Subcutaneous abdominal adipose tissue (tissue), 5 donors: ENCODE data around the gene DHRS9.

Experiments
- H3K27ac ChIP-seq: one replicate; pipeline ENCODE4 v1.7.0; 2013; ENCODE audit warnings: low read depth, mild to moderate bottlenecking, inconsistent platforms, low read length, moderate library complexity
- H3K27me3 ChIP-seq, 5 donors: one replicate each; pipeline ENCODE4 v1.7.0; 2013; ENCODE audit warnings: low read length in 5 of 5, inconsistent platforms in 1 of 5; ENCODE audit not compliant: control insufficient read depth in 5 of 5, insufficient read depth in 4 of 5
- H3K36me3 ChIP-seq, 5 donors: one replicate each; pipeline ENCODE4 v1.7.0; 2013; ENCODE audit warnings: low read length in 5 of 5; ENCODE audit not compliant: control insufficient read depth in 5 of 5, insufficient read depth in 5 of 5
- H3K4me1 ChIP-seq, 5 donors: one replicate each; pipeline ENCODE4 v1.7.0; 2013; ENCODE audit warnings: low read length in 5 of 5, mild to moderate bottlenecking in 3 of 5, moderate library complexity in 1 of 5; ENCODE audit not compliant: control insufficient read depth in 5 of 5, insufficient read depth in 5 of 5
- H3K4me3 ChIP-seq, 5 donors: one replicate each; pipeline ENCODE4 v1.7.0; 2013; ENCODE audit warnings: low read length in 5 of 5, low read depth in 1 of 5
- H3K9ac ChIP-seq, 5 donors: one replicate each; pipeline ENCODE4 v1.7.0; 2013; ENCODE audit warnings: low read length in 5 of 5, mild to moderate bottlenecking in 4 of 5, moderate library complexity in 3 of 5
- H3K9me3 ChIP-seq, 5 donors: one replicate each; pipeline ENCODE4 v1.7.0; 2013; ENCODE audit warnings: low read length in 5 of 5; ENCODE audit not compliant: control insufficient read depth in 5 of 5
- donor health status: healthy.
- donor health status: healthy.
- donor health status: healthy.
- donor health status: healthy.
- donor health status: healthy.

The DHRS9 gene

DNA sequence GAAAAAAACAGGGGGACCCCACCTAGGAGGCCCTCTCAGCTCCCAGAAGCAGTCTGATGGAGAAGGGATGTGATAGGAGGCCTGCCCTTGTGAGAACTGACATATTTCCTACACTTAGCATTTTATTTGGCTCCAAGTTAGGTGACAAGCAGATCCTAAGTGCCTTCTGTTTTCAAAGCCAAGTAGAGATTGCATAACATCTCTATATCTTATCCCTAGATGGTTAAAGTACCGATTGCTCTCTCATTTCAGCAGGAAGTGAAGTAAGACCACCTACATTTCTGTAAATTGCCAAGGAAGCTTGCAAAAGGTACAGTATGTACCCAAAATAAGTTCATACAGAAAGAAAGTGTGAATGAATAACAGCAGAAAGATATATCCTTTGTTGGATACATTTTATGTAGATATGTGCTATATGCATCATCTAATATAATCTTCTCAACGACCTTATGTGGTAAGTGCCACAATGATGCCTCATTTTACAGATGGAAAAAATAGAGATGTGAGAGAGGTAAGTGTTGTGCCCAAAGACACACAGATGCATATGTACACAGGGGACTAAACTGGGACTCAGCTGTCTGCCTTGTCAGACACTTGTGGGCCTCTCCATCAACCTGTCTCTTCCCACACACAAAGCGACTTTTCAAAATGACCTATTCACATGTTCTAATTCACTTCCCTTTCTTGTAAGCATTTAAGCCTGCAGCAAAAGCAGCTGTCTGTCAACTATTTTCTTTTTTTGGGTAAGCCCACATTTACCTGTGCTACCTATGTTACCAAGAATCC lies 38.9 kb downstream of the DHRS9 start:
- H3K9ac ChIP-seq, result no peak overlapping the region
- H3K36me3 ChIP-seq, result no peaks in the 10 kb centered on the region
- no peak overlapping the region for H3K27ac ChIP-seq
- no peaks in the 10 kb centered on the region for H3K9me3 ChIP-seq
- peaks cover 0 to 8% (median 5%) of the 10 kb centered on the region in 5 donors for H3K4me1 ChIP-seq
- H3K27me3 ChIP-seq, result no peaks in the 10 kb centered on the region
- no peak overlapping the region for H3K4me3 ChIP-seq

DNA sequence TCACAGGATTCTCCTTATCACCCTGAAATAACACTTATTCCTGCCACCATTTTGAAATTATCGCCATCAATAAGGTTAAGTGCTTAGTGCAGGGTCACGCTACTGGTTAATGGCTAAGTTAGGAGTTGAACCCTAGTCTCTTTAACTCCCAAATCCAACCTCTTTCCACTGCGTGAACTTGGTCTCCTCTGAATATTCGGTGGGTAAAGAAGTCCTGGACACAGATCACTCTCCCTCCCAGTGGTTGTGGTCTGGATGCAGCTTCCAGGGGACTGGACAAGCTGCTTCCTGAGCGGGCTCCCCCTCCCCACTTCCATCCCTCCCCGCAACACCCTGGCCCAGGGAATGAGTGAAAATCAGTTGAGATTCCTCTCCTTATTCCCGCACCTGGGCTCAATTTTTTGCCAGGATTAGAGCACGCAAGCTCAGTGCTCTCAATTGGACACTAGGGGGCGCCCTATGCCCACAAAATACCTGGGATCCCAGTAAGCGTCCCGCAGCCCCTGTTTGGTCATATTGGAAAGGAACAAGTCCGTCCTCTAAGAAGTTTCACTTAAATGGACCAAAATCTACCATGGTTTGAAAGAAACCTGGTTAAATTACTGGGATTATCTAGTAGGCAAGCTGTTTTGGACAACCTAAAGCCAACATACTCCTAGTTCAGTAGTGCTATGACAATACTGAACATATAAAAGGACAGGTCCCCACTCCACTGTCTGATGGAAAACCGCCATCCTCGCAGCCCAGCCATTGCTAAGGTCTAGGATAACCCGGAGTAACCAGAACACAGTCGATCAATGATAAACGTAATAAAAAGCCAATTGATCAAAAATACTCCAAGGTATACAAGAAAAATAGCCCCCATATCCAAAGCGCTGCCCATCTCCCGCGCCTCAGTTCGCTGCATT lies 40.4 kb downstream of the DHRS9 start:
- H3K9me3 ChIP-seq, result no peaks in the 10 kb centered on the region
- no peaks in the 10 kb centered on the region for H3K27me3 ChIP-seq
- H3K4me1 ChIP-seq, result peaks cover 0 to 8% (median 5%) of the 10 kb centered on the region in 5 donors
- H3K9ac ChIP-seq, result no peak overlapping the region
- no peaks in the 10 kb centered on the region for H3K36me3 ChIP-seq
- no peak overlapping the region for H3K4me3 ChIP-seq
- no peak overlapping the region for H3K27ac ChIP-seq

DNA sequence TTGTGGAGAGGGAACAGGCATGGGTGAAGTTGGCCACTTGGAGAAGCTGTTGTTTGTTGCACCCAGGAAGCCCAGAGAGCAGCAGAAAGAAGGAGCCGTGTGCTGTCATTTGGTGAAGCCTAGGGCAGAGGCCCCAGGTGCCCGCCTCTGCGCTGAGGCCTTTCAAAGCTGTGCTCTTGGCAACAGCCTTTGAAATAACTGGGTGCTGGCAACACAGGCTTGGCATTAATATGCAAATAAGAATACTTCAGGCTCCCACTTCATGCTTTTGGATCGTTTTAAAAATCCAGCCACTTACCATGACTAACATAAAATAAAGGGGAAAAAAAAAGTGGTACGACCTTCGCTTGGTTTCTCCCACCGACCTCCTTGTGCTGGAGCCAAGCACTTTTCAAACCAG lies 41.1 kb downstream of the DHRS9 start:
- no peaks in the 10 kb centered on the region for H3K36me3 ChIP-seq
- no peak overlapping the region for H3K4me3 ChIP-seq
- no peak overlapping the region for H3K27ac ChIP-seq

GRCh38 chr2:169110916-169111315 lies 41.6 kb downstream of the DHRS9 start:
- Histone ChIP-seq H3K9me3 (no peaks in the 10 kb centered on the region), H3K27ac (no peak overlapping the region), H3K9ac (no peak overlapping the region)

More for the DNA sequence above, 41.1 kb downstream of the DHRS9 start:
- Histone ChIP-seq H3K4me1 (peaks cover 0 to 8% (median 5%) of the 10 kb centered on the region in 5 donors), H3K9ac (no peak overlapping the region), H3K9me3 (no peaks in the 10 kb centered on the region), H3K27me3 (no peaks in the 10 kb centered on the region)

DNA sequence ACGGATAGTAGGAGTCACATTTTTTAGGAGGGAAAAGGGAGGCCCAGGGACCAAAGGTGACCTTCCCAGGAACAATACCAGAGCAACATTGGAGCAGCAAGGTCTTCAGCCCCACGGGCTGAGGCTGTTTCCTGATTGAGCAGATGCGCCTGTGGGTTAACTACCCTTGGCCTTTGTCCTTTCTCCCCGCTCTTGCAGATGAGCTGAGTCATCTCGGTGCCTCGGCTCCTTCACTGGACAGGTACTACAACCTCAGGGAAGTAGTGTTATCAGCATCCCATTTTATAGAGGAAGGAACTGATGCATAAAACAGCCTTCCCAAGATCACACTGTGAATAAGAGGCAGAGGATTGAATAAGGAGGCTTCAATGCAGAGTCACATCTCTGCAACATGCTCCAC lies 43.5 kb downstream of the DHRS9 start:
- no peaks in the 10 kb centered on the region for H3K9me3 ChIP-seq
- no peaks in the 10 kb centered on the region for H3K36me3 ChIP-seq
- peaks cover 0 to 8% (median 5%) of the 10 kb centered on the region in 5 donors for H3K4me1 ChIP-seq
- H3K27me3 ChIP-seq, result no peaks in the 10 kb centered on the region
- H3K9ac ChIP-seq, result no peak overlapping the region
- no peak overlapping the region for H3K4me3 ChIP-seq
- no peak overlapping the region for H3K27ac ChIP-seq

More at GRCh38 chr2:169110916-169111315, 41.6 kb downstream of the DHRS9 start:
- Histone ChIP-seq H3K4me1 (peaks cover 0 to 8% (median 5%) of the 10 kb centered on the region in 5 donors), H3K27me3 (no peaks in the 10 kb centered on the region), H3K4me3 (no peak overlapping the region), H3K36me3 (no peaks in the 10 kb centered on the region)

DNA sequence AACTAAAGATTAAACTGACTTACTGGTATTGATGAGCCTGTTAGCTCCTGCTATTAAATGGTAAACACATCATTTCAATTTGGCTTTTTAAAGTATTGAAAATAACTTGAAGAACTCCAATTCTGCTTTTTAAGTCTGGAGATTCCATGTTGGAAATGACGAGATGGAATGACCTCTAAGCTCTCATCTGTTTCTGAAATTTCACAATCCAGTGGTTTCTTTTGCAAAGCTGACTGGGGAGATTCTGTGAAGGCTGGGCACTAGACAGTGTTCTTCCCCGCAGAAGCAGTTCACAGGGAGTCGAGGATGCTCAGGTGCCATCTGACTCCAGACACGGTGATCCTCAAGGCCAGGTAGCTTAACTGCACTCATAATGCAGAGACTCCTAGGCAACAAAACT lies 44.7 kb downstream of the DHRS9 start:
- Histone ChIP-seq H3K4me3 (no peak overlapping the region), H3K4me1 (peaks cover 0 to 8% (median 5%) of the 10 kb centered on the region in 5 donors), H3K27ac (no peak overlapping the region), H3K9ac (no peak overlapping the region), H3K27me3 (no peaks in the 10 kb centered on the region), H3K36me3 (no peaks in the 10 kb centered on the region), H3K9me3 (no peaks in the 10 kb centered on the region)

GRCh38 chr2:169116327-169116726 lies 47.0 kb downstream of the DHRS9 start:
- Histone ChIP-seq H3K36me3 (no peaks in the 10 kb centered on the region), H3K9ac (no peak overlapping the region), H3K9me3 (peaks cover 0 to 4% (median 0%) of the 10 kb centered on the region in 5 donors), H3K4me3 (no peak overlapping the region), H3K27ac (no peak overlapping the region), H3K4me1 (no peaks in the 10 kb centered on the region), H3K27me3 (peaks cover 0 to 6% (median 0%) of the 10 kb centered on the region in 5 donors)

GRCh38 chr2:169116993-169117392 lies 47.6 kb downstream of the DHRS9 start:
- Histone ChIP-seq H3K27me3 (peaks cover 0 to 8% (median 0%) of the 10 kb centered on the region in 5 donors), H3K4me3 (no peak overlapping the region), H3K4me1 (no peaks in the 10 kb centered on the region), H3K36me3 (no peaks in the 10 kb centered on the region), H3K9me3 (peaks cover 0 to 4% (median 0%) of the 10 kb centered on the region in 5 donors), H3K27ac (no peak overlapping the region), H3K9ac (no peak overlapping the region)

- H3K9me3 ChIP-seq, result peaks cover 0 to 4% (median 0%) of the 10 kb centered on the region in 5 donors
- no peak overlapping the region for H3K4me3 ChIP-seq
- H3K36me3 ChIP-seq, result no peaks in the 10 kb centered on the region
- no peak overlapping the region for H3K9ac ChIP-seq
- H3K27me3 ChIP-seq, result peaks cover 0 to 8% (median 0%) of the 10 kb centered on the region in 5 donors
- H3K4me1 ChIP-seq, result no peaks in the 10 kb centered on the region
- no peak overlapping the region for H3K27ac ChIP-seq
Measured at GRCh38 chr2:169118060-169118459, 48.7 kb downstream of the DHRS9 start.
